Neural cell (in vitro differentiated cells): Measurements from ENCODE around the gene TBC1D5. TPM values are rescaled to one million over a fixed set of nuclear protein-coding genes. Genes with fewer than 3 reads are reported as not detected.

Experiments used
- H2AFZ ChIP-seq: fragments of 200-600, 300-800 bp; sonication (generic), shearing (Covaris generic); 2 replicates; pipeline ENCODE4 v1.6.0; 2014; ENCODE audit warnings: low read depth, mild to moderate bottlenecking, antibody characterized with exemption, low read length, moderate library complexity
- H3F3A ChIP-seq: fragments of 200-600 bp; shearing (Covaris generic); 2 replicates; pipeline ENCODE4 v1.6.1; 2016; ENCODE audit warnings: mild to moderate bottlenecking, moderate library complexity, mixed read lengths, antibody characterized with exemption, low read length; ENCODE audit not compliant: insufficient read depth, poor library complexity, severe bottlenecking
- H3K27ac ChIP-seq: fragments of 200-600, 300-800 bp; sonication (generic), shearing (Covaris generic); 2 replicates; pipeline ENCODE4 v1.5.1; 2014; ENCODE audit warnings: mild to moderate bottlenecking, low read length, moderate library complexity
- H3K27me3 ChIP-seq: fragments of 300-800, 200-600 bp; sonication (generic), shearing (Covaris generic); 2 replicates; pipeline ENCODE4 v1.6.0; 2014; ENCODE audit warnings: mild to moderate bottlenecking, low read depth, low read length, moderate library complexity; ENCODE audit not compliant: insufficient read depth
- H3K36me3 ChIP-seq: fragments of 300-800, 200-600 bp; sonication (generic), shearing (Covaris generic); 2 replicates; pipeline ENCODE4 v1.5.1; 2014; ENCODE audit warnings: mild to moderate bottlenecking, antibody characterized with exemption, low read length, moderate library complexity; ENCODE audit not compliant: insufficient read depth
- H3K4me2 ChIP-seq: fragments of 300-800, 200-600 bp; sonication (generic), shearing (Covaris generic); 2 replicates; pipeline ENCODE4 v1.6.0; 2014; ENCODE audit warnings: mild to moderate bottlenecking, low read length
- H3K4me3 ChIP-seq: fragments of 300-800, 200-600 bp; sonication (generic), shearing (Covaris generic); 2 replicates; pipeline ENCODE4 v1.5.1; 2014; ENCODE audit warnings: mild to moderate bottlenecking, low read length, moderate library complexity
- H3K79me2 ChIP-seq: fragments of 200-600 bp; shearing (Covaris generic); replicated peaks from 2 replicates; pipeline ENCODE4 v1.6.0; 2014; ENCODE audit warnings: mild to moderate bottlenecking, low read length, moderate library complexity; ENCODE audit not compliant: insufficient read depth
- H3K9ac ChIP-seq: fragments of 300-800, 200-600 bp; sonication (generic), shearing (Covaris generic); 2 replicates; pipeline ENCODE4 v1.6.1; 2016; ENCODE audit warnings: mild to moderate bottlenecking, low read length, mixed read lengths
- H3K9me2 ChIP-seq: fragments of 200-600 bp; shearing (Covaris generic); 2 replicates; pipeline ENCODE4 v1.6.1; 2016; ENCODE audit warnings: mild to moderate bottlenecking, low read length, mixed read lengths; ENCODE audit not compliant: insufficient read depth
- H3K9me3 ChIP-seq: fragments of 200-600, 300-800 bp; sonication (generic), shearing (Covaris generic); 2 replicates; pipeline ENCODE4 v1.6.1; 2016; ENCODE audit warnings: mild to moderate bottlenecking, mixed run types, low read length, moderate library complexity, mixed read lengths
- H4K20me1 ChIP-seq: fragments of 200-600 bp; shearing (Covaris generic); 2 replicates; pipeline ENCODE4 v1.6.1; 2016; ENCODE audit warnings: mild to moderate bottlenecking, mixed run types; ENCODE audit not compliant: insufficient read depth
- EP300 ChIP-seq: fragments of 450-650 bp; conservative IDR thresholded peaks from 2 replicates; pipeline ENCODE4 v1.6.1; 2014; ENCODE audit warnings: antibody characterized with exemption, mild to moderate bottlenecking, moderate library complexity; ENCODE audit not compliant: poor library complexity, severe bottlenecking
- EZH2 ChIP-seq: fragments of 200-600, 300-800 bp; shearing (Covaris generic), sonication (generic); IDR thresholded peaks from 2 replicates; pipeline ENCODE4 v1.6.1; 2014; ENCODE audit warnings: antibody characterized with exemption, low read length, borderline replicate concordance, mild to moderate bottlenecking; ENCODE audit not compliant: insufficient read depth, poor library complexity, severe bottlenecking
- MXI1 ChIP-seq: fragments of 450-650 bp; conservative IDR thresholded peaks from 2 replicates; pipeline ENCODE4 v1.6.1; 2014; ENCODE audit warnings: antibody characterized with exemption, mild to moderate bottlenecking; ENCODE audit not compliant: poor library complexity, severe bottlenecking
- POLR2AphosphoS5 ChIP-seq: IDR thresholded peaks from 2 replicates; pipeline ENCODE4 v1.6.1; 2012
- RAD21 ChIP-seq: fragments of 450-650 bp; conservative IDR thresholded peaks from 2 replicates; pipeline ENCODE4 v1.6.1; 2014; ENCODE audit warnings: antibody characterized with exemption, mild to moderate bottlenecking, moderate library complexity
- REST ChIP-seq: IDR thresholded peaks from 2 replicates; pipeline ENCODE4 v1.6.1; 2012; ENCODE audit warnings: borderline replicate concordance
- SMC3 ChIP-seq: fragments of 450-650 bp; conservative IDR thresholded peaks from 2 replicates; pipeline ENCODE4 v1.6.1; 2014; ENCODE audit warnings: antibody characterized with exemption, mild to moderate bottlenecking, moderate library complexity; ENCODE audit not compliant: poor library complexity
- TAF1 ChIP-seq: IDR thresholded peaks from 2 replicates; pipeline ENCODE4 v1.6.1; 2012; ENCODE audit warnings: low read depth
- polyA plus RNA-seq: library from polyadenylated mRNA; depleted of rRNA; stranded (reverse); fragments of >200 nt; gene quantifications from 2 replicates; pipeline ENCODE4 v1.2.3, GENCODE V29; 2014
- TF ChIP-seq, protein P1 (sequence below): fragments of 450-650 bp; IDR thresholded peaks from 2 replicates; pipeline ENCODE4 v1.5.1; 2014; ENCODE audit warnings: antibody characterized with exemption, mild to moderate bottlenecking, moderate library complexity; ENCODE audit not compliant: poor library complexity, severe bottlenecking

The TBC1D5 gene
- polyA plus RNA-seq, 1 donor from 2014 or later, result 28.3 TPM

GRCh38 chr3:17330660-17331059 is 411.8 kb downstream of the TBC1D5 start:
- Histone ChIP-seq H3K79me2 (no peaks in the 10 kb centered on the region), H3K9me3 (no peaks in the 10 kb centered on the region), H3K36me3 (no peaks in the 10 kb centered on the region), H4K20me1 (no peaks in the 10 kb centered on the region), H3K27me3 (no peaks in the 10 kb centered on the region), H3K9me2 (no peaks in the 10 kb centered on the region), H3K9ac (no peak overlapping the region), H3K4me2 (no peak overlapping the region), H3F3A (no peaks in the 10 kb centered on the region), H3K27ac (no peak overlapping the region), H3K4me3 (no peak overlapping the region), H2AFZ (no peak overlapping the region)
- TF ChIP-seq SMC3 (no peak), EZH2 (no peak), TAF1 (no peak), MXI1 (no peak), EP300 (no peak), REST (no peak), POLR2AphosphoS5 (no peak), RAD21 (no peak)
- TF ChIP-seq, protein P1, sequence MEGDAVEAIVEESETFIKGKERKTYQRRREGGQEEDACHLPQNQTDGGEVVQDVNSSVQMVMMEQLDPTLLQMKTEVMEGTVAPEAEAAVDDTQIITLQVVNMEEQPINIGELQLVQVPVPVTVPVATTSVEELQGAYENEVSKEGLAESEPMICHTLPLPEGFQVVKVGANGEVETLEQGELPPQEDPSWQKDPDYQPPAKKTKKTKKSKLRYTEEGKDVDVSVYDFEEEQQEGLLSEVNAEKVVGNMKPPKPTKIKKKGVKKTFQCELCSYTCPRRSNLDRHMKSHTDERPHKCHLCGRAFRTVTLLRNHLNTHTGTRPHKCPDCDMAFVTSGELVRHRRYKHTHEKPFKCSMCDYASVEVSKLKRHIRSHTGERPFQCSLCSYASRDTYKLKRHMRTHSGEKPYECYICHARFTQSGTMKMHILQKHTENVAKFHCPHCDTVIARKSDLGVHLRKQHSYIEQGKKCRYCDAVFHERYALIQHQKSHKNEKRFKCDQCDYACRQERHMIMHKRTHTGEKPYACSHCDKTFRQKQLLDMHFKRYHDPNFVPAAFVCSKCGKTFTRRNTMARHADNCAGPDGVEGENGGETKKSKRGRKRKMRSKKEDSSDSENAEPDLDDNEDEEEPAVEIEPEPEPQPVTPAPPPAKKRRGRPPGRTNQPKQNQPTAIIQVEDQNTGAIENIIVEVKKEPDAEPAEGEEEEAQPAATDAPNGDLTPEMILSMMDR, result no peak

DNA sequence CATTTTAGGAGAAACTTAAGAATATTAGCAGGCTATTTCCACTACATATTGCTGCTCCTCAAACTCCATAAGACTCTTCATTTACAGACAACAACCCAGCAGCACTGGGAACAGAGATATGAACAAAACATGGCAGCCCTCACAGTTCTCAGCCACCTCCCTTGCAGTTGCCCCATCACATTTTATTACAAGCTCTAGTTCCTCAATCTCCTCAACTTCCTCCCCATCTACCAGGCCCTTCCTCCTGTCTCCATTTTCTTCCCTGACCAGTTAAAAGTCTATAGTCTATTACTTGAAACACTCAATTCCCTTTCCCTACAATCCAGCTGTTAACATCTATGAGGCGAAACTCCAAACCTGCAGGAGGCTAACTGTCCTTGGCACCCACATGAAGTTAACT is 412.5 kb downstream of the TBC1D5 start:
- H4K20me1 ChIP-seq, result no peaks in the 10 kb centered on the region
- no peaks in the 10 kb centered on the region for H3K9me3 ChIP-seq
- H2AFZ ChIP-seq, result no peak overlapping the region
- no peaks in the 10 kb centered on the region for H3K9me2 ChIP-seq
- H3K79me2 ChIP-seq, result no peaks in the 10 kb centered on the region
- no peaks in the 10 kb centered on the region for H3F3A ChIP-seq
- no peaks in the 10 kb centered on the region for H3K36me3 ChIP-seq
- TF ChIP-seq TAF1 (no peak), RAD21 (no peak), EP300 (no peak), EZH2 (no peak), SMC3 (no peak), REST (no peak), MXI1 (no peak), POLR2AphosphoS5 (no peak)
- TF ChIP-seq, protein P1, result no peak
- no peaks in the 10 kb centered on the region for H3K27me3 ChIP-seq
- no peak overlapping the region for H3K9ac ChIP-seq
- no peak overlapping the region for H3K4me3 ChIP-seq
- no peak overlapping the region for H3K27ac ChIP-seq
- no peak overlapping the region for H3K4me2 ChIP-seq
